K562 (cell line): Measurements from ENCODE around the gene DST. TPM values are rescaled to one million over a fixed set of nuclear protein-coding genes. Genes with fewer than 3 reads are reported as not detected.

ENCODE experiments used
- ATAC-seq: fragments of 200-7000 bp; cut with Tn5 transposase; 3 replicates; pipeline ENCODE4 v1.9.1; 2020; ENCODE audit warnings: moderate library complexity
- BruUV-seq: library from RNA; stranded (reverse); fragments of 400-500 nt; replicated peaks from 2 replicates; lab custom pipeline; 2021; lab: Mats Ljungman, UMichigan
- CTCF ChIA-PET: fragments of 300-600 bp; formaldehyde crosslinking; extraction: SDS; loops from one replicate; lab custom pipeline; 2021; ENCODE audit warnings: low intra/inter-chr PET ratio; lab: Yijun Ruan, JAX
- POLR2A ChIA-PET: fragments of 300-600, 350-650 bp; sonication (Branson Sonifier 250); formaldehyde crosslinking; extraction: SDS; loops from one replicate; lab custom pipeline; 2021; ENCODE audit warnings: antibody characterized with exemption, inconsistent platforms; lab: Yijun Ruan, JAX
- DNase-seq, 4 experiments: peaks; one replicate each; pipeline versions ENCODE4 v3.0.0 to v3.0.0-alpha.2; 2011 to 2018; ENCODE audit warnings: low spot score in 3 of 4, mixed read lengths in 3 of 4; ENCODE audit errors: extremely low read depth in 1 of 4
- FAIRE-seq: peaks from 2 replicates; lab custom pipeline; 2011; peaks lifted over from hg19 to GRCh38; lab: Jason Lieb, UNC
- H2AFZ ChIP-seq: 2 replicates; pipeline ENCODE4 v1.6.0; 2011; ENCODE audit warnings: low read depth, low read length, control low read depth, inconsistent platforms
- H3K27ac ChIP-seq: fragments of 200-600 bp; 3 replicates; pipeline ENCODE4 v1.8.0; 2011; ENCODE audit warnings: low read depth, mild to moderate bottlenecking, control low read depth, inconsistent platforms, low read length, moderate library complexity, mixed read lengths; ENCODE audit errors: extremely low read depth
- H3K27me3 ChIP-seq, 2 experiments: fragments of 300-600 bp in 1 of 2; 2 replicates in 1 of 2; 3 replicates in 1 of 2; pipeline versions ENCODE4 v1.6.0 to v1.8.0; 2011; ENCODE audit warnings: inconsistent platforms in 2 of 2, low read length in 2 of 2, mild to moderate bottlenecking in 1 of 2, mixed read lengths in 1 of 2, moderate library complexity in 1 of 2; ENCODE audit not compliant: control insufficient read depth in 2 of 2, insufficient read depth in 2 of 2
- H3K36me3 ChIP-seq: fragments of 300-600 bp; 3 replicates; pipeline ENCODE4 v1.8.0; 2011; ENCODE audit warnings: mild to moderate bottlenecking, low read length, inconsistent platforms; ENCODE audit not compliant: control insufficient read depth, insufficient read depth
- H3K4me1 ChIP-seq, 2 experiments: fragments of 200-600 bp in 1 of 2; replicated peaks in 1 of 2; 2 replicates in 1 of 2; 3 replicates in 1 of 2; pipeline versions ENCODE4 v1.5.1 to v1.8.0; 2011; ENCODE audit warnings: inconsistent platforms in 2 of 2, low read length in 2 of 2, mild to moderate bottlenecking in 1 of 2, mixed read lengths in 1 of 2, moderate library complexity in 1 of 2; ENCODE audit not compliant: control insufficient read depth in 2 of 2, insufficient read depth in 2 of 2
- H3K4me2 ChIP-seq: 2 replicates; pipeline ENCODE4 v1.6.1; 2011; ENCODE audit warnings: low read length, control low read depth, inconsistent platforms, mixed read lengths; ENCODE audit not compliant: insufficient read depth
- H3K4me3 ChIP-seq: fragments of 200-600 bp; sonication (generic), shearing (Covaris generic); 2 replicates; pipeline ENCODE4 v1.5.1; 2016; ENCODE audit warnings: control low read depth, inconsistent platforms
- H3K79me2 ChIP-seq: fragments of 200-600 bp; 3 replicates; pipeline ENCODE4 v1.8.0; 2011; ENCODE audit warnings: low read length, inconsistent platforms; ENCODE audit not compliant: control insufficient read depth, insufficient read depth
- H3K9ac ChIP-seq, 2 experiments: 2 replicates each; pipeline versions ENCODE4 v1.6.0 to v1.6.1; 2011; ENCODE audit warnings: low read depth in 2 of 2, low read length in 2 of 2, control low read depth in 1 of 2, inconsistent platforms in 1 of 2, mild to moderate bottlenecking in 1 of 2, mixed read lengths in 1 of 2; ENCODE audit not compliant: insufficient read depth in 1 of 2
- H3K9me1 ChIP-seq: one replicate; pipeline ENCODE4 v1.6.0; 2011; ENCODE audit warnings: inconsistent platforms, mild to moderate bottlenecking, low read length, moderate library complexity; ENCODE audit not compliant: control insufficient read depth, insufficient read depth
- H3K9me3 ChIP-seq: replicated peaks from 2 replicates; pipeline ENCODE4 v1.5.1; 2011; ENCODE audit warnings: low read depth, low read length, inconsistent platforms; ENCODE audit not compliant: control insufficient read depth, insufficient read depth
- H4K20me1 ChIP-seq: replicated peaks from 2 replicates; pipeline ENCODE4 v1.6.1; 2011; ENCODE audit warnings: low read length, inconsistent platforms, mixed read lengths; ENCODE audit not compliant: control insufficient read depth, insufficient read depth
- BRCA1 ChIP-seq, 2 experiments: fragments of 450-650 bp in 1 of 2; sonication (generic) in 1 of 2; formaldehyde crosslinking in 1 of 2; IDR thresholded peaks; 2 replicates each; pipeline versions ENCODE4 v1.5.0 to v1.6.1; 2017 to 2020; ENCODE audit warnings: mild to moderate bottlenecking in 1 of 2, missing genetic modification reagents in 1 of 2
- EGR1 ChIP-seq: fragments of 450-650 bp; conservative IDR thresholded peaks from 2 replicates; pipeline ENCODE4 v1.6.1; 2017; ENCODE audit warnings: mild to moderate bottlenecking
- GABPA ChIP-seq: fragments of 200-800 bp; sonication (Bioruptor generic); conservative IDR thresholded peaks from 2 replicates; pipeline ENCODE4 v1.6.1; 2016; ENCODE audit warnings: low read depth, missing genetic modification characterization, missing compliant biosample characterization
- HNRNPLL ChIP-seq: fragments of 200-400 bp; formaldehyde crosslinking; IDR thresholded peaks from 2 replicates; pipeline ENCODE4 v1.6.1; 2017; ENCODE audit warnings: low read length, low read depth, mild to moderate bottlenecking; ENCODE audit not compliant: poor library complexity, severe bottlenecking
- RNF2 ChIP-seq: sonication (generic); IDR thresholded peaks from 2 replicates; pipeline ENCODE4 v1.6.1; 2016
- ZNF165 ChIP-seq: fragments of 250-450 bp; sonication (Bioruptor Pico); IDR thresholded peaks from 2 replicates; pipeline ENCODE4 v1.4.0; 2020; ENCODE audit warnings: borderline replicate concordance
- WGBS: fragments of 100-300 bp; shearing (Covaris generic); methylation state at CpG from one replicate; pipeline ENCODE4 v1.1.6; 2016; ENCODE audit warnings: low coverage, mixed read lengths; ENCODE audit not compliant: insufficient coverage; ENCODE audit errors: missing lambda C conversion rate; 5-methylcytosine and 5-hydroxymethylcytosine counted together
- in situ Hi-C: fragments of 300-500 bp; cut with MboI; formaldehyde crosslinking; loops from 4 replicates; pipeline ENCODE4 v1.15.0; 2018; ENCODE audit warnings: inconsistent platforms, mixed read lengths
- intact Hi-C: fragments of 100-400 bp; cut with micrococcal nuclease; formaldehyde crosslinking; loops from 2 replicates; pipeline ENCODE4 v1.14.2; 2022
- polyA plus RNA-seq, 8 experiments: library from polyadenylated mRNA; depleted of rRNA in 4 of 8; stranded (reverse) in 5 of 8; unstranded in 3 of 8; fragments of >200 nt; fragmentation: Nextera tagmentation in 2 of 8; fragmentation: Illumina TruSeq in 1 of 8; extraction: Ambion mirVana in 2 of 8; extraction: Trizol in 1 of 8; gene quantifications; 2 replicates each; pipeline versions ENCODE4 v1.2.1 to v1.2.3, GENCODE V29; 2011 to 2014; ENCODE audit warnings: inconsistent platforms in 1 of 8, missing spikeins in 1 of 8
- total RNA-seq, 7 experiments: library from RNA; depleted of rRNA in 6 of 7; stranded (reverse); fragments of >200 nt in 6 of 7; fragmentation: Illumina TruSeq in 2 of 7; extraction: Trizol in 2 of 7; gene quantifications; 2 replicates each; pipeline versions ENCODE4 v1.2.1 to v1.2.3, GENCODE V29; 2011 to 2021; ENCODE audit warnings: low replicate concordance in 1 of 7
- TF ChIP-seq, protein P1 (sequence below): fragments of 250-450 bp; sonication (Bioruptor Pico); IDR thresholded peaks from 2 replicates; pipeline ENCODE4 v1.5.0; 2021; ENCODE audit warnings: mild to moderate bottlenecking, borderline replicate concordance

DST gene
- total and polyA plus RNA-seq, 9 of the 15 experiments (the other 6 are each of a cell fraction or from before 2014, with no cell fraction given), result 5.2 to 21.9 (median 13.3) TPM

- no peaks in the 10 kb centered on the region for H3K27me3 ChIP-seq
- DNase-seq, result no peak
- H3K27ac ChIP-seq, result no peak overlapping the region
- H3K79me2 ChIP-seq, result peaks cover 11% of the 10 kb centered on the region; the same call in 1 of the 3 replicates
- no TSS peak for BruUV-seq
- no peaks in the 10 kb centered on the region for H3K9me1 ChIP-seq
- H3K4me2 ChIP-seq, result no peak overlapping the region
- no peak overlapping the region for H3K9ac ChIP-seq
- intact Hi-C loops, result no loop called here
- peaks cover 6 to 25% of the 10 kb centered on the region in 2 experiments; a peak in 4 of 5 replicates for H3K4me1 ChIP-seq
- no peaks in the 10 kb centered on the region for H3K9me3 ChIP-seq
- no peaks in the 10 kb centered on the region for H4K20me1 ChIP-seq
- in situ Hi-C loops, result no loop called here
- TF ChIP-seq BRCA1 (IDR thresholded peaks at IDR 0.05) (no peak), BRCA1 (CRISPR knock-in tag; IDR thresholded peaks at IDR 0.05) (no peak), EGR1 (0 out of 2 replicates have a peak, but pooled peaks have one; percentile 28), ZNF165 (CRISPR knock-in tag) (no peak)
- TF ChIP-seq, all 486 proteins: peak for 1
- WGBS, result 39% methylated on average over 2 of the region's 2 CpGs
- Histone ChIP-seq H2AFZ (no peak overlapping the region), H3K4me3 (no peak overlapping the region), H3K36me3 (no peaks in the 10 kb centered on the region)
- ChIA-PET POLR2A (interaction anchor here (1.5 to 1.8 kb wide), 2 partner anchors 9 to 27 kb away, joined by 4 to 5 read pairs; no protein-coding TSS in a partner anchor), CTCF (no interaction called here)
- ATAC-seq, result no peak
- no peak for FAIRE-seq
Measured at GRCh38 chr6:56538851-56539250, 103.8 kb downstream of the DST start.

DNA sequence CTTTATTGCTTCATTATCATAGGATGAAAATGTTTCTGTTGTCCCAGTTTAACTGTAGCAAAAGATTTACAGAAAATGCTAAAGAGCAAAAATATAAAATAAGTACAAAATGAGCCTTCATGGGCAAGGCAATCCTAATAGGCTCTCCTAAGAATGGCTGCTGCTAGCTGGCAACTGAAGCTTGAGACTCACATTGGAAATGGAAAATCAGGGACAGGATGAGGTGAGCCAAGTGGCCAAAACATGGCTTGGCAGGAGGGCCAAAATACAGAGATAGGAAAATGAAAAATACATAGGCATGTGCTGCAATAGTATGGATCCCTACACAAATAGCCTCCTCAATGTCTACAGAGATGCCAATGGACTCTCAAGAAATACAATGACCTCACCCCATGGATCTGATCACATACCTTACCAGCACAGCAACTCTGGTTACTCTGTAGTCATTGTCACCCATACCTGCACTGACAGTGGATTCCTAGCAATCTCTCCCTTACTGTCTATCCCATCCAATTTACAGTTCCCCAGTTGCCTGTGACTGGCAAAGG is 105.4 kb downstream of the DST start:
- Histone ChIP-seq H3K4me1 (peaks cover under 1 to 25% of the 10 kb centered on the region in 2 experiments; a peak in 4 of 5 replicates), H3K4me3 (no peak overlapping the region), H3K9me1 (no peaks in the 10 kb centered on the region), H3K9me3 (no peaks in the 10 kb centered on the region), H3K9ac (no peak overlapping the region), H3K36me3 (no peaks in the 10 kb centered on the region), H2AFZ (no peak overlapping the region), H4K20me1 (no peaks in the 10 kb centered on the region), H3K79me2 (peaks cover 11% of the 10 kb centered on the region; the same call in 1 of the 3 replicates), H3K27ac (no peak overlapping the region), H3K27me3 (no peaks in the 10 kb centered on the region), H3K4me2 (no peak overlapping the region)
- CTCF ChIA-PET, result no interaction called here
- intact Hi-C loops, result no loop called here
- no peak for TF ChIP-seq GABPA
- TF ChIP-seq HNRNPLL, result no peak
- TF ChIP-seq RNF2, result no peak
- TF ChIP-seq, protein P1, sequence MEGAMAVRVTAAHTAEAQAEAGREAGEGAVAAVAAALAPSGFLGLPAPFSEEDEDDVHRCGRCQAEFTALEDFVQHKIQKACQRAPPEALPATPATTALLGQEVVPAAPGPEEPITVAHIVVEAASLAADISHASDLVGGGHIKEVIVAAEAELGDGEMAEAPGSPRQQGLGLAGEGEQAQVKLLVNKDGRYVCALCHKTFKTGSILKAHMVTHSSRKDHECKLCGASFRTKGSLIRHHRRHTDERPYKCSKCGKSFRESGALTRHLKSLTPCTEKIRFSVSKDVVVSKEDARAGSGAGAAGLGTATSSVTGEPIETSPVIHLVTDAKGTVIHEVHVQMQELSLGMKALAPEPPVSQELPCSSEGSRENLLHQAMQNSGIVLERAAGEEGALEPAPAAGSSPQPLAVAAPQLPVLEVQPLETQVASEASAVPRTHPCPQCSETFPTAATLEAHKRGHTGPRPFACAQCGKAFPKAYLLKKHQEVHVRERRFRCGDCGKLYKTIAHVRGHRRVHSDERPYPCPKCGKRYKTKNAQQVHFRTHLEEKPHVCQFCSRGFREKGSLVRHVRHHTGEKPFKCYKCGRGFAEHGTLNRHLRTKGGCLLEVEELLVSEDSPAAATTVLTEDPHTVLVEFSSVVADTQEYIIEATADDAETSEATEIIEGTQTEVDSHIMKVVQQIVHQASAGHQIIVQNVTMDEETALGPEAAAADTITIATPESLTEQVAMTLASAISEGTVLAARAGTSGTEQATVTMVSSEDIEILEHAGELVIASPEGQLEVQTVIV (CRISPR knock-in tag), result no peak
- no TSS peak for BruUV-seq
- FAIRE-seq (no peak), DNase-seq (no peak), ATAC-seq (no peak)
- POLR2A ChIA-PET, result no interaction called here
- in situ Hi-C loops, result no loop called here
